HG03432 (cell line): ENCODE data around the gene APOB.

Experiments
- ATAC-seq: cut with Tn5 transposase; IDR thresholded peaks from one replicate; pipeline ENCODE4 v1.9.1; 2021; ENCODE audit warnings: mild to moderate bottlenecking, moderate library complexity; ENCODE audit not compliant: unreplicated experiment

Gene APOB

GRCh38 chr2:21020031-21020667 is 23.7 kb downstream of the APOB start:
- ATAC-seq, result no peak

- no peak for ATAC-seq
Observed at GRCh38 chr2:21019678-21020021, 24.2 kb downstream of the APOB start.

- ATAC-seq, result no peak
Observed at GRCh38 chr2:21019000-21019677, 24.7 kb downstream of the APOB start.

GRCh38 chr2:21018290-21018689 is 25.6 kb downstream of the APOB start:
- no peak for ATAC-seq

- no peak for ATAC-seq
Observed at GRCh38 chr2:21017748-21018276, 26.1 kb downstream of the APOB start.

GRCh38 chr2:21015281-21015645 is 28.6 kb downstream of the APOB start:
- ATAC-seq, result no peak

- no peak for ATAC-seq
Observed at GRCh38 chr2:21014364-21015280, 29.3 kb downstream of the APOB start.

- ATAC-seq, result no peak
Observed at GRCh38 chr2:21013043-21013816, 30.6 kb downstream of the APOB start.

GRCh38 chr2:21012557-21012937 is 31.3 kb downstream of the APOB start:
- no peak for ATAC-seq

GRCh38 chr2:21011876-21012556 is 31.9 kb downstream of the APOB start:
- no peak for ATAC-seq

GRCh38 chr2:21011453-21011852 is 32.4 kb downstream of the APOB start:
- no peak for ATAC-seq

- ATAC-seq, result no peak
Observed at GRCh38 chr2:21010813-21011439, 32.9 kb downstream of the APOB start.

- no peak for ATAC-seq
Observed at GRCh38 chr2:21009662-21010225, 34.1 kb downstream of the APOB start.

GRCh38 chr2:21008790-21009661 is 34.8 kb downstream of the APOB start:
- ATAC-seq, result no peak

- no peak for ATAC-seq
Observed at GRCh38 chr2:21008014-21008789, 35.7 kb downstream of the APOB start.

GRCh38 chr2:21007129-21008013 is 36.5 kb downstream of the APOB start:
- no peak for ATAC-seq
